GM19468 (cell line): ENCODE results near the gene CIC.
"Not testable (repeated sequence)": the region's sequence is repeated elsewhere in the genome, so short reads cannot be mapped to it uniquely, and the experiment has no call there.

ENCODE experiments used
- ATAC-seq: cut with Tn5 transposase; IDR thresholded peaks from one replicate; pipeline ENCODE4 v1.9.1; 2021; ENCODE audit warnings: mild to moderate bottlenecking, moderate library complexity, moderate number of reproducible peaks; ENCODE audit not compliant: unreplicated experiment; ENCODE audit errors: extremely low read depth

Gene CIC

DNA sequence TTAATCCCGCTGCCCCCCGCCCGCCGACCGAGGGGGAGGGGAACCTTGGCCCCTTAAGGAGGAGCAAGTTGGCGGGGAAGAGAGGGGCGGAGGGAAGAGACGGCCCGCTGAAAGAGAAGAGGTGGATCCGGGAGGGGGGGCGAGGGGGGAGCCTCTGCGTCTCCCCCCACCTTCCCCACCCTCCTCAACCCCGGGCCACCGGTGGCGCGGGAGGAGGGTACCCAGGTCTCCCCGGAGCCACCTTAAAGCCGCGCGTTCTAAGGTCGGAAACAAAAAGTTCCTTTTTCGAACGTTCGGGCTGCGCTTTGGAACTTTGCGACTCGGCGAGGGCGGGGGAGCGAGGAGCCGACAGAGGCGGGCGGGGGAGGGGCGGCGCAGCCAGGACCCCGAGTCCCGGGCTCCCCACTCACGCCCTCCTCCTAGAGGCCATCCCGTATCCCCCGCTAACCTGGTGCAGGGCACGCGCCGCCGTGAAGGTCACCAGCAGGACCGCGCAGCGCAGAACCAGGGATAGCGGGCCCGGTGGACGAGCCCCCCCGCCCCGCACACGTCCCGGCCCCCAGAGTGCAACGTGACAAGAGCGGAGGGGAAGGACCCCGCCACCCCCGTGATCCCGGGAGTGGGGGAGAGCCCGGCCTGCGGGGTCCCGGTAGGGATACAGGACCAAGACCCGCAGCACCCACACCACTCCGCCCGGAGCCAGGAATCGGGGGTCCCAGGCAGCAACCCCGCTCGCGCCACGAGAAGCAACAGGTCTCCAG lies 14.8 kb upstream of the CIC start:
- ATAC-seq = no peak

DNA sequence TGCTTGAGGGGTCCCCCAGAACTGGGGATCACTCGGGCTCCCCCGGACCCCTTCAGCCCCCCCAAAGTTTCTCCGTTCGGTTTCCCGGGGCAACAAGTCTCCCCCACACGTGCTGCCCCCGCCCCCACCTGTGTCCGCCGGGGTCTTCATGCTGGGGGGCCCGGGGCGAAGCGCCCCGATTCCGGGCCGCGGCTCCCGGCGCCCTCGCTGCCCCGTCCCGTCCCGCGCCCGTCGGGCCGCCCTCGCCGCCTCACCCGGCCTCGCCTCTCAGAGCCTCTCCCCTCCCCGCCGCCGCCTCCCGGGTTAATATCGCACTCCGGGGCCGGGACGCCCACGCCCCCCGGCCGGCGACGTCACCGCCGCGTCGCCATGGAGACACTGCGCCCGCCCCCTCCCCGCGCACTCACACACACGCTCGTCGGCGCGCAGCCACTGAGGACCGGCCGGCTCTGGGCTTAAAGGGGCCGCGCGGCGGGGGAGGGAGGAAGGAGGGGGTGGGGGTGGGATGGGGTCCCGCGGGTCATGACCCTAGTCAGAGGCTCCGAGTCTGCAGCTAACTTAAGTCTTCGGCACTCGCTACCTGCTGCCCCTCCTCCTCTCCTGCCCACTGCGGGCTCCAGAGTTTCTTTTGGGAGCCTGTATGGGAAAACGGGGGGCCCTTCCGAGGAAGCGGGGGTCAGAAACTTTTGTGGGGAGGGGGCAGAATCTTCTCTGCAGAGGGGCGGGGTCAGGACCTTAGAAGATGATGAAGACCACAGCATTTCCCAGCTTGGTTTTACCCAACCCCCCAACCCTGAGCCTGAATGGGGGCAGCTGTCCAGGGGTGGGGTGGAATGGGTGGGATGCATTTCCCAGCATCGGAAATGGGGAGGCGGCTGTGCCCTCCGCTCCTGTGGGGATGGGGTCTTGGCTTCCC lies 13.9 kb upstream of the CIC start, which contains the start of gene ERF:
ERF (minus strand) TSS at position 279 of the 916 bp plus-strand sequence; CDS start at position 150, 129 bp downstream.
- no peak for ATAC-seq

DNA sequence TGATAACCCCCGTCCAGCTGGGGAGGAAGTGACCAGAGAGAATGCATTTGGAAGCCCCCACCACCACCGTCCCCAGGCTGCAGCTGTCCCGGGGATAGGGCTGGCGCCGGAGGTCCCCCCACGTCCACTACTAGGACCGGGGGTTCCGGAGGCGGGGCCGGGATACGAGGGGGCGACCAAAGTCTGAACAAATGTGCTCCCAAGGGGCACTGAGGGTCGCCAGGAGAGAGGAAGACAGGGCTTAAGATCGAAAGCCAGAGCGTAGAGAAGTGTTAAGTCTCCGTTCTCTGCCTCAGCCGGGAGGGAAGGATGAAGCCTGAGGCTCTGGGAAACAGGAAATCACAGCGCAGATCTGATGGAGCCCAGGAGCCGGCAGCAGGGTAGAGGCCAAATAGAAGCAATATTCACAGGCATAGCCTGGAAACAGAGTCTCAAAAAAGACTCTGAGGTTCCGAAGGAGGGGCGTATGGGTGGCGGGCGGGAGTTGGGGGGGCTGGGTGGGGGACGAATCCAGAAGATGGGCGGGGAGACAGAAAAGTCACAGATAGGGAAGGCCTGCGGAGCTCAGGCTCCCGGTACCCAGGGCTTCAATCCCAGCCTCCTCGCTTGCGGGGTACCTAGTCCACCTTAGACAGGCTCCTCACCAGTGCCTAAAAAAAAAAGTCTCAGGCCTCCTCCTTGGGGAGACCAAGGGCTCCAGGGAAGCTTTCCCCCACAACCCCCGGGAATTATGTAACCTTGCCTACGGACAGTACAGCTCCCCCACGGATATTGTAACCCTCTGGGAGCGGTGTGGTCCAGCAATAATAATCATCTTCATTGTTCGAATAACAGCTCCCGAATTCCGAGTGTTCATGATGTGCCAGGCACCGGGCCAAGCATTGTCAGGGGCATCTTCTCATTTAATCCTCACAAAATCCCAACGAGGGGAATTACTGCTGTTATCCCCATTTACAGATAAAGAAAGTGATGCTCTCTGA lies 13.0 kb upstream of the CIC start:
- ATAC-seq = no peak

DNA sequence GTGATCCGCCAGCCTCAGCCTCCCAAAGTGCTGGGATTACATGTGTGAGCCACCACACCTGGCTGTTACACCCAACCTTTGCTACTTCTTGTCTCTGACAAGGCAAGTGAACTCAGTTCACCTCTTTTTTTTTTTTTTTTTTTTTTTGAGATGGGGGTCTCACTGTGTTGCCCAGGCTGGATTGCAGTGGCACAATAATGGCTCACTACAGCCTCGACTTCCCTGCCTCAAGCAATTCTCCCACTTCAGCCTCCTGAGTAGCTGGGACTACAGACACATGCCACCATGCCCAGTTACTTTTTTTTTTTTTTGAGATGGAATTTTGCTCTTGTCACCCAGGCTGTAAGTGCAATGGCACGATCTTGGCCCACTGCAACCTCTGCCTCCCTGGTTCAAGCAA lies 11.2 kb upstream of the CIC start:
- ATAC-seq = not testable (repeated sequence)

DNA sequence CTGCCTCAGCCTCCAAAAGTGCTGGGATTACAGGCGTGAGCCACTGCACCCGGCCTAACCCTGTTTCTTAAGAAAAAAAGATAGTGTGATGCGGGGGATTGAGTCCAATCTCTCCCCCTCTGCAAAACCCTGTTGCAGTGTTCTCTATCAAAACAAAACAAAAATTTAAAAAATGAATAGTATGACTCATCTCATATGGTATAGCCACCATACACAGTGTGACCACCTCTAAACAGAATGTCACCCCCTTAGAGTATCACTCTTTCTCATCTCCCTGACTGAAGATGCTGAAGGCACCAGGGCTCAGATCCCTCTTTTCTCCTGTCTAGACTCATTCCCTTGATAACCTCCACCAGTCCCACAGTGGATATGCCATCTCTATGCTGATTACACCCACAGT lies 7.3 kb upstream of the CIC start:
- no peak for ATAC-seq

DNA sequence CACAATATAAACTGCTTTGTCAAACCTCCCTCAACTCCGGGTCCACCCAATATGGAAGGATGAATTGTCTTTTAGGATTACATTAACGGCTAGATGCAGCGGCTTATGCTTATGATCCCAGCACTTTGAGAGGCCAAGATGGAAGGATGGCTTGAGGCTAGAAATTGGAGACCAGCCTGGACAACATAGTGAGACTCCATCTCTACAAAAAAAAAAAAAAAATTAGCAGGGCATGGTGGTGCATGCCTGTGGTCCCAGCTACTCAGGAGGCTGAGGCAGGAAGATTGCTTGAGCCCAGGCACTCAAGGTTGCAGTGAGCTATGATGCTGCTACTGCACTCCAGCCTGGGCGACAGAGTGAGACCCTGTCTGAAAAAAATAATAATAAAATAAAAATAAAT lies 2.9 kb upstream of the CIC start:
- not testable (repeated sequence) for ATAC-seq

DNA sequence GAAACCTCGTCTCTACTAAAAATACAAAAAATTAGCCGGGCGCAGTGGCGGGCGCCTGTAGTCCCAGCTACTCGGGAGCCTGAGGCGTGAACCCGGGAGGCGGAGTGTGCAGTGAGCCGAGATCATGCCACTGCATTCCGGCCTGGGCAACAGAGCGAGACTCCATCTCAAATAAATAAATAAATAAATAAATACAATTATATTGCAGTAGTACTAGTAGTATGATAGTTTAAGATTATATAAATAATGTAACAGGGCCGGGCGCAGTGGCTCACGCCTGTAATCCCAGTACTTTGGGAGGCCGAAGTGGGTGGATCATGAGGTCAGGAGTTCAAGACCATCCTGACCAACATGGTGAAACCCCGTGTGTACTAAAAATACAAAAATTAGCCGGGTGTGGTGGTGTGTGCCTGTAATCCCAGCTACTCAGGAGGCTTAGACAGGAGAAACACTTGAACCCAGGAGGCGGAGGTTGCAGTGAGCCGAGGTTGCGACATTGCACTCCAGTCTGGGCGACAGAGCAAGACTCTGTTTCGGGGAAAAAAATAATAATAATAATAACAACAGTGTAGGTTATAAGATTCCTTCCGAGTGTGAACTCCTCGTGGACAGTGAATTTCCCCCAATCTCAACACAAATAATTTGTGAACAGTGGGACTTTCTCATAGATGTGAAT lies 2.0 kb upstream of the CIC start:
- ATAC-seq = not testable (repeated sequence)

DNA sequence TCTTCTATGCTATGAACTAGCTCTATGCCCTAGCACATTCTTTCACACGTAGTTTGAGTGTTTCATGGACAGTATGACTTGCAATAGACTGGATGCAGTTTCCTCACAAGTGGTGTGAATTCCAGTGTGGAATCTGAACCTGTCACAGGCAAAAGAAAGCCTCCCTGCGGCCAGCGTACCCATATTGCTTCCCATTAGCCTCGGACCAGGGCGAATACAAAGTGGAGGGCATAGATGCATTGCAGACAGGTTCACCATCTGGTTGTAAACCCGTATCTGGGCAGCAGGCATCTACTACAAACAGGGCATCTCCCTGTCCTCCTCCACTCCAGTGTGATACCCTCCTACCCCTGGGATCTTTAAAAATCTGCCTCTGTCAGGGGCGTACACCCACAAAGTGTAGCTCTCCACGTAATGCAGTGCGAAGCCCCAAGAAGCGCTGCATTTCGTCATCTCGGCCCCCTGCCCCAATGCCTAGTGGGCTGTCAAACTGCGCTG lies 1.4 kb upstream of the CIC start:
- ATAC-seq = no peak

DNA sequence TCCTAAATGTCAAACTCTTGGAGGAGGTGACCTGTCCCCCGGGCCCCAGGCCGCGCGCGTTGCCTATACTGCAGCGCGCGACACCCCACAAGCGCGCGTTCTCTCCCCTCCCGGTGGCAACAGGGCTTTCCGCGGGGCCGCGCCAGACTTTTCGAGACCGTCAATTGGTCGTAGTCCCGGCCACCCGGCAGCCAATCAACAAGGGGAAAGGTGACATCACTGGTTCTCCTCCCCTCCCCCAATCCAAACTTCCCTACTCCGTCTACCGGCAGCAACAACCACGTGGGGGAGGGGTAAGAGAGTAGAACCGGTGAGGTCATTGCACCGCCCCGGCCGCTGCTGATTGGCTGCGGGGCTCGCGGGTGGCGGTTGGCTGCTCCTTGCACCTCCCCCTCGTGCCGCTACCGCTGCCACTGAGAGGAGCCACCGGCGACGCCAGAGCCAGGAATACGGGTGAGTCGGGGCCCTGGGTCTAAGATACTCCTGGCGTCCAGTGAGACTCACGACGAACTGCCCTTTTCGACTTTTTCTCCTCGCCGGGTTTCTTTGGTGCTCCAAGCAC lies 829 bp upstream of the CIC start:
- ATAC-seq = peak; percentile 29

DNA sequence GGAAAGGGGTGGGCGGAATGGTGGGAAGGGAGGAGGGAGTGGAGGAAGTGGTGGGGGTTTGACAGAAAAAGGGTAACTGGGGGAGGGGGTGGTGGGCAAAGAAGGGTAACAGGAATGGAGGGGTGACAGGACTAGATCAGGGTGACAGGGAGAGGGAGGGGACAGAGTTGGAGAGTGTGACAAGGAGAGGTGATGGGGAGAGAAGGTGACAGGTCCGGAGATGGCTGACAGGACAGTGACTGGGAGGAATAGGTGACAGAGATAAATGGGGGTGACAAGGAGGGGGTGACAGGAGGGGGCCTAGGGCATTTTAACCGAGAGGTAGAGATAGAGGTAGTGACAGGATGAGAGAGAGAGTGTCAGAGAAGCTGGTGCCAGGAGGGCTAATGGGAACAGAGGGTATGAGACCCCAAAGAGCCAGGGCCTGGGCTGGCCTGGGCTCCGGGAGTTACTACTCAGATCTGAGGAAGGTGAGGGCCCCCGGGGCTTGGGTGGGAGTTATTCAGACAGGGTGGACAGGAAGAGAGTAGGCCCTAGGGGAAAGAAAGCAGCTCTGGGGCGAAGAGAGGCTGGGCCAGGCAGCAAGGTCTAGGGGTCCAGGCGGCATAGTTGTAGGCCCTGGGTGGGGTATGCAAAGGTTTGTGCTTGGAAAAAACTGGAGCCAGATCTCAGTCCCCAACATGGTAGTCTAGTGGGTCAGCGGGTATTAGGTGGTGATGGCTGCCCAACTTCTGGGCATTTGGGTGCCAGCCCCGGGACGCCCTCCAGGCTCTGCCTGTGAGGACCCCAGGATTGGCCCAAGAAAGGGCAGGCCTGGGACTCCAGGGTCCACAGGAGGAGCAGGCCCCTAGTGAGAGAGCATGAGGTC lies 660 bp downstream of the CIC start:
- no peak for ATAC-seq

DNA sequence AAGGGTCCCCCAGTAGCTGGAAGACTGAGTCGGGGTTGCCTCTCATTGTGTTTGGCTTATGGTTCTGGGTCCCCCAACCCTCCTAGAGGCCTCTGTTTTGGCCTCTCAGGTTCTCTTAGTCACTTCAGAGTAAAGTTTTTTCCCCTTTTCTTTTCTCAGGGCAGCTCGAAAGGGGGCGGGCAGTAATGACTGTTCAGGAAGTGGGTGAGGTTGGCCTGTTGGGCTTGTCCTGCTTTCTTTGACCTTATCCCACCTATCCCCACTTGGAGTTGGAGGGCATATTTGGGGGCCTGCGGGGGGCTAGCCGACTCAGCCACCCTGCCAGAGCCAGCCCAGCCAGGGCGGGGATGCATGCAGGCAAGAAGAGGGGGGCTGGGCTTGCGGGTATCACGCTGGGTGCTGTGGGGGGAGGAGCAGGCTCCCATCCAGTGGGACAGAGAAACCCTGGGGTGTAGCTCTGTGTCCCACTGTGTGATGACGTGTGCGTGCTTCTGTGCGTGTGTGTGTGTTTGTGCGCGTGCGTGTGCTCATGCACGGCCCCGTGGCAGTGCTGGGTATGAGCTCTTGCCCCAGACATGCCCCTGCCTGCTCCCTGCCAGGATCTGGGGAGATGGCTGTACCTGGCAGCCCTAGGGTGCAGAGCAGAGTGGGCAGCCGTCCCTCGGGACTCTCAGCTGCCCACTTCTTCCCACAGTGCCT lies 1.4 kb downstream of the CIC start:
- no peak for ATAC-seq

DNA sequence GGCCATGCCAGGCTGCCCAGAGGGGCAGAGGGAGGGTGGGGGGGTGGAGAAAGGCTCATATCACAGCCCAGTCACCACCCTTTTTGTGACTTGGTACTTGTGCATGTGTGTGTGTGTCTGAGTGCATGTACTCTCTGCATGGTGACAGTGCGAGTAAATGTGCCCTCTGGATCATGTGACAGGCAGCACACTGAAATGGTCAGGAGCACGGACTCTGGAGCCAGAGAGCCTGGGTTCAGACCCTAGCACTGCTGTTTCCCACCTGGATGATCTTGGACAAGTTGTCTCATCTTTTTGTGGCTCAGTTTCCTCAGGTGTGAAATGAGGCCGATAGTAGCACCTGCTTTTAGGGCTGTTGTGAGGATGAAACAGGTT lies 2.0 kb downstream of the CIC start:
- ATAC-seq = no peak

DNA sequence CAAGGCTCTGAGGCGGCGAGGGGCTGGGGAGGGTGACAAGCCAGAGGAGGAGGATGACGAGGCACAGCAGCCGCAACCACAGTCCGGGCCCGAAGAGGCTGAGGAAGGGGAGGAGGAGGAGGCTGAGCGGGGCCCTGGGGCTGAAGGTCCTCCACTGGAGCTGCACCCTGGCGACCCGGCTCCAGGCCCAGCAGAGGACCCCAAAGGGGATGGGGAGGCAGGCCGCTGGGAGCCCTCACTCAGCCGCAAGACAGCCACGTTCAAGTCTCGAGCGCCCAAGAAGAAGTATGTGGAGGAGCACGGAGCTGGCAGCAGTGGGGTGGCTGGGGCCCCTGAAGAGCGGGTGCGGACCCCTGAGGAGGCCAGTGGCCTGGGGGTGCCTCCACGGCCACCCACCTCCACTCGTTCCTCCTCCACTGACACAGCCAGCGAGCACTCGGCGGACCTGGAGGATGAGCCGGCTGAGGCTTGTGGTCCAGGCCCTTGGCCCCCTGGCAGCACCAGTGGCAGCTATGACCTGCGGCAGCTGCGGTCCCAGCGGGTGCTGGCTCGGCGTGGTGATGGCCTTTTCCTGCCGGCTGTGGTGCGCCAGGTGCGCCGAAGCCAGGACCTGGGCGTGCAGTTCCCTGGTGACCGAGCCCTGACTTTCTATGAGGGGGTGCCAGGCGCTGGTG lies 2.9 kb downstream of the CIC start:
- no peak for ATAC-seq

DNA sequence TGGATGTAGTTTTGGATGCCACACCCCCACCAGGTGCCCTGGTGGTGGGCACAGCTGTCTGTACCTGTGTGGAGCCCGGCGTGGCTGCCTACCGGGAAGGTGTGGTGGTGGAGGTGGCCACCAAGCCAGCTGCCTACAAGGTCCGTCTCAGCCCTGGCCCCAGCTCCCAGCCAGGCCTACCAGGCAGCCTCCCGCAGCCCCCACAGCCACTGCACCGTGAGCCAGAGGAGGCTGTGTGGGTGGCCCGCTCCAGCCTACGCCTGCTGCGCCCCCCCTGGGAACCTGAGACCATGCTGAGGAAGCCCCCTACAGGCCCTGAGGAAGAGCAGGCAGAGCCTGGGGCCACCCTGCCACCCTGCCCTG lies 3.5 kb downstream of the CIC start:
- ATAC-seq = no peak

DNA sequence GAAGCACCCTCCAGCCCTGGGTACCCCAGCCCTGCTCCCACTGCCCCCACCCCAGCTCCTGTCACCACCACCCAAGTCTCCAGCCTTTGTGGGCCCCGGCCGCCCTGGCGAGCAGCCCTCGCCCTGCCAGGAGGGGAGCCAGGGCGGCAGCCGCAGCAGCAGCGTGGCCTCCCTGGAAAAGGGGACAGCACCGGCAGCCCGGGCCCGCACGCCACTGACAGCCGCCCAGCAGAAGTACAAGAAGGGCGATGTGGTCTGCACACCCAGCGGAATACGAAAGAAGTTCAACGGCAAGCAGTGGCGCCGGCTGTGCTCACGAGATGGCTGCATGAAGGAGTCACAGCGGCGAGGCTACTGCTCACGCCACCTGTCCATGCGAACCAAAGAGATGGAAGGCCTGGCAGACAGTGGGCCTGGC lies 3.9 kb downstream of the CIC start:
- ATAC-seq = no peak

DNA sequence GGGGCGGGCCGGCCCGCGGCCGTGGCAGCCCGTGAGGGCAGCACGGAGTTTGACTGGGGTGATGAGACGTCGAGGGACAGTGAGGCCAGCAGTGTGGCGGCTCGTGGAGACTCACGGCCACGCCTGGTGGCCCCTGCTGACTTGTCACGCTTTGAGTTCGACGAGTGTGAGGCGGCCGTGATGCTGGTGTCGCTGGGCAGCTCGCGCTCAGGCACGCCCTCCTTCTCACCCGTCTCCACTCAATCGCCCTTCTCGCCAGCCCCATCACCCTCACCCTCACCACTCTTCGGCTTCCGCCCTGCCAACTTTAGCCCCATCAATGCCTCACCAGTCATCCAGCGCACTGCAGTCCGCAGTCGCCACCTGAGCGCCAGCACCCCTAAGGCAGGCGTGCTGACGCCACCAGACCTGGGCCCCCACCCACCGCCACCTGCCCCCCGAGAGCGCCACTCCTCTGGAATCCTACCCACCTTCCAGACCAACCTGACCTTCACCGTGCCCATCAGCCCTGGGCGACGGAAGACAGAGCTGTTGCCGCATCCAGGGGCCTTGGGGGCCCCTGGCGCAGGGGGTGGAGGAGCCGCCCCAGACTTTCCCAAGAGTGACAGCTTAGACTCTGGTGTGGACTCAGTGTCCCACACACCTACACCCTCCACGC lies 4.5 kb downstream of the CIC start:
- no peak for ATAC-seq
